ENCODE results near the gene PCARE. TPM values are rescaled to one million over a fixed set of nuclear protein-coding genes. Genes with fewer than 3 reads are reported as not detected.

The PCARE gene
- total RNA-seq, 1 experiment from 2014 or later: not detected

- TF ChIP-seq FOXP4 (CRISPR knock-in tag; IDR thresholded peaks at IDR 0.05) (no peak), ELF4 (CRISPR knock-in tag; IDR thresholded peaks at IDR 0.05; ENCODE audit: low read depth) (no peak), E2F4 (CRISPR knock-in tag; IDR thresholded peaks at IDR 0.05; ENCODE audit: borderline replicate concordance, low read depth) (no peak), TEAD4 (CRISPR knock-in tag; IDR thresholded peaks at IDR 0.05) (no peak), ZNF512 (CRISPR knock-in tag; IDR thresholded peaks at IDR 0.05; ENCODE audit: borderline replicate concordance) (no peak), ZNF138 (CRISPR knock-in tag; conservative IDR thresholded peaks at IDR 0.05) (no peak), ZNF416 (CRISPR knock-in tag; IDR thresholded peaks at IDR 0.05) (no peak), CREB1 (CRISPR knock-in tag; IDR thresholded peaks at IDR 0.05) (no peak), ZNF532 (CRISPR knock-in tag; IDR thresholded peaks at IDR 0.05; ENCODE audit: borderline replicate concordance) (no peak), JAZF1 (CRISPR knock-in tag; IDR thresholded peaks at IDR 0.05) (no peak), ATF2 (CRISPR knock-in tag; IDR thresholded peaks at IDR 0.05; ENCODE audit: borderline replicate concordance, low read depth) (no peak), ZNF121 (CRISPR knock-in tag; IDR thresholded peaks at IDR 0.05) (no peak), RORB (CRISPR knock-in tag; IDR thresholded peaks at IDR 0.05) (no peak), ATF3 (CRISPR knock-in tag; conservative IDR thresholded peaks at IDR 0.05) (no peak), MAX (CRISPR knock-in tag; IDR thresholded peaks at IDR 0.05) (no peak)
- ATAC-seq (no peak), DNase-seq (ENCODE audit: low spot score) (no peak)
- CTCF ChIA-PET: no interaction called here
- POLR2A ChIA-PET: no interaction called here
- Mint-ChIP-seq H3K4me3 (no peak overlapping the region), H3K4me1 (peaks cover 6% of the 10 kb centered on the region; the same call in 1 of the 2 replicates), H3K27me3 (ENCODE audit: low read depth) (peaks cover 36% of the 10 kb centered on the region), H3K9me3 (peaks cover 9% of the 10 kb centered on the region), H3K36me3 (peaks cover 4% of the 10 kb centered on the region), H3K27ac (no peak overlapping the region)
Measured at GRCh38 chr2:29119211-29119610, 44.9 kb upstream of the PCARE start.
